ENCODE measurements around the gene ARL4D.
"Not testable (repeated sequence)": the region's sequence is repeated elsewhere in the genome, so short reads cannot be mapped to it uniquely, and the experiment has no call there.

Gene ARL4D

DNA sequence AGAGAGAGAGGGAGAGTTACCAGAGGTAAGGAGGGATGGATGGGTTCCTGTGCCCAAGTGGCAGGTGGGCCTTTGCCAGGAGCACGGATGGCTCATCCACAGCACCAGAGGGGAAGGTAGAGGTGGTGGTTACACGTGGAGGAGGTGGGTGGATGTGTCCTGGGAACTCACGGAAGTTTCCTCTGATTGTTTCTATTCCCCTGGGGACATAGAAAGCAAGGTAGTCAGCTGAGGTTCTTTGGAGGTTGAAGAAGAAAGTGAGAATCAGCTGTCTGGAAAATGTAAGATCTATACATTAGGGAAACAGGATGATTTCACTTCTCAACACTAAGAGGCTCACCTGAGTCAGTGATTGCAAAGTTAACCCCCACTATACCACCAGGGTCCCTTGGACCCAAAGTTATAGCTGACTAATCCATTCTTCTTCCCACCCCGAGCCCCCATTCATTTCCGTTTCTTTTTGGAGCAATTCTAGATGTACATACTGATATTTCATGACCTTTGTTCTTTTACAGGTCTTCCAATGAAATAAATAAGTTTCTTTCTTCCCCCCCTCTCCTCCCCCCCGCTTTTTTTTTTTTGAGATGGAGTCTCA, 27.5 kb upstream of the ARL4D start:
- no peak for DNase-seq

GRCh38 chr17:43372273-43372911, 26.4 kb upstream of the ARL4D start:
- DNase-seq, result no peak

DNA sequence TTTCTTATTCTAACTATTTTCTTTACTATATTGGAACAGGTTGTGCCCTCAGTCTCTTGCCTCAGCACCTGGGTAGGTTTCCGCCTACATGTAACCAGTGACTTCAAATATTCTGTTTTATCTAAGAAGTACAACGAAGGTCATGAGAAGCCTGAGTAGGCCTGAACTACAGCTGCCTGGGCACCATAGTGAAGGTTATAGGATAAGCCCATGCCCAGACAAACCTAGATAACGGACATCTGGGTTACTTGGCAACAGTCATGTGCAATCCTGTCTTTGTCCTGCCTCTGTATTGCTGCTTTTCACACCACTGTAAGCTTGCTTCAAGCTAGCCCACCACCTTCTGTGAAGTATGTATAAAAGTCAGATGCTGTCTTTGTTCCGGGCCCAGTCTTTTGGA, 25.4 kb upstream of the ARL4D start:
- DNase-seq, result no peak

DNA sequence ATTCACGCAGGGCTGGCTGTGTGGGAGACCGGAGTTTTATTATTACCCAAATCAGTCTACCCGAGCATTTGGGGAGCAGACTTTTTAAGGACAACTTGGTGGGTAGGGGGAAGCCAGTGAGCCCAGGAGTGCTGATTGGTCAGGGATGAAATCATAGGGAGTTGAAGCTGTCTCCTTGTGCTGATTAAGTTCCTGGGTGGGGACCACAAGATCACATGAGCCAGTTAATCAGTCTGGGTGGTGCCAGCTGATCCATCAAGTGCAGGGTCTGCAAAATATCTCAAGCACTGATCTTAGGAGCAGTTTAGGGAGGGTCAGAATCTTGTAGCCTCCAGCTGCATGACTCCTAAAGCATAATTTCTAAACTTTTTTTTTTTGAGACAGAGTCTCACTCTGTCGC, 22.9 kb upstream of the ARL4D start:
- DNase-seq, result not testable (repeated sequence)

DNA sequence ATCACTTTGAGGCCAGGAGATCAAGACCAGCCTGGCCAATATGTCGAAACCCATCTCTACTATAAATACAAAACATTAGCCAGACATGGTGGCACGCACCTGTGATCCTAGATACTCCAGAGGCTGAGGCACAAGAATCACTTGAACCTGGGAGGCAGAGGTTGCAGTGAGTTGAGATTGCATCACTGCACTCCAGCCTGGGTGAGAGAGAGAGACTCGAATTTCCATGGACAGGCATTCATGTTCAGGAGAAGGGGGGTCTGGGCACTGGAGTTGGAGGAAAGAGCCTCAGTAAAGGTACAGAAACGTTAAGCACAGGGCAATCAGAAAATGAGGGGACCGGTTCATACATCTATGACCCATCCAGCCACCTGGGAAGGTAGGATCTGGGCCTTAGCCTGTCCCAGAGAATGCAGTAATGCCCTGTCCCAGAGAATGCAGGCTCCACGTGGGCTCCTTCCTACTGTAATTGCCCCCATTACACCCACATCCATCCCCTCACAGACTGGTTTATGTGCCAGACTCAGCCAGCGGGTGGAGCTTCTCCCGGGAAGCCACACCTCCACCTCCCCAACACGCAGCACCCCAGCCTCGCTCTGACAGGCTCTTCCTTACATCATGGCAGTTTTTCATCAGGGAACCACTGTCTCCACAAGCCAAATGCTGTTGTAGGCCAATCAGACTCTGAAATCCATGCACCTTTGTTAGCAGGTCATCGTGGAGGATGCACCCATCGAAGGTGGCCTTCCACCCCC, 21.6 kb upstream of the ARL4D start:
- no peak for DNase-seq

DNA sequence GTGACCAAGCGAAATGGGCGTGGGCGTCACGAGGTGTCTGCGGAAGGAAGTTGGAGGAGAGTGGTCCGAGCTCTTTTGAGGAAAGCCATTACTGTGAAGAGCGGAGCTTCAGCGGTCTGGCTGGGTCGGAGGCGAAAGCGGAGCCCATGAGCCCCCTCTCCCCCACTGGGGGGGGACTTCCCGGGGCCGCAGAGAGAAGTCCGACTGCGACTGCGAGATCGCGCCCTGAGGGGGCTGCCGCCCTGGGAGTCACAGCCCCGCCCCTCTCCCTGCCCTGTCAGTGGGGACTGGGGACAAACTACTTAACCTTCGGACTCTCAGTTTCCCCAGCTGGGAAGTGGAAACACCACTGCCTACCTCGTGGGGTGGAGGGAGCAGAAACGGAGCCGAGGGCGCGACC, 20.0 kb upstream of the ARL4D start:
- DNase-seq, result no peak

DNA sequence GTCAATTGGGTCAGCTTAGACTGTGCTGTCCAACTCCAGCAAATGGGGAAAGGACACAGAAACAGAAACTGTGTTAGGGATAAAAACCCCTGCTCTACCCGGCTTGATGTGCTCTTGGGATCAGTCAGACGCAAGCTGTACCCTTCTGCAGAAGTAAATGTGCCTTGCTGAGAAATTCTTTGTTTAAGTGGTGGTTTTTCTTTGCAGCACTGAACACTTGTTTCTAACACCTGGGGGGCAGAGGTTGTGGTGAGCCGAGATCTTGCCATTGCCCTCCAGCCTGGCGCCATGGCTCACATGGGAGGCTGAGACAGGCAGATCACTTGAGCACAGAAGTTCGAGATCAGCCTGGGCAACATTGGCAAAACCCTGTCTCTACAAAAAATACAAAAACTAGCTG, 18.5 kb upstream of the ARL4D start:
- DNase-seq, result no peak

- DNase-seq, result no peak
Measured at GRCh38 chr17:43381204-43381603, 17.6 kb upstream of the ARL4D start.

DNA sequence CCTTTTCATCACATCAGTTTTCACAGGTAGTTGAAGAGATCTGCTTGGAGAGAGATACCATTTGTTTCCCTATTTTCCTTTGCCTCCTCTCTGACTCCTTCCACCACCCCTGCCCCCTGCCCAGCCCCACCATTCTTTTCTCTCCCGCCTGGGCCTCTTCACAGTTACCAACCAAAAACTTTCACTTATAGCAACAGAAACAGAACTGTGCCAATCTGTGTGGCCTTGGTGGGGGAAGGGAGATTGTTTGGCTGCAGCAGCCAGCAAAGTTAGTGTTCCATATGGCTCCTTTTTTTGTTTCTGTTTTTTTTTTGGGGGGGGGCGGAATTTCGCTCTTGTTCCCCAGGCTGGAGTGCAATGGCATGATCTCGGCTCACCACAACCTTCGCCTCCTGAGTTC, 17.2 kb upstream of the ARL4D start:
- DNase-seq, result no peak

GRCh38 chr17:43382776-43383175, 16.0 kb upstream of the ARL4D start:
- no peak for DNase-seq

DNA sequence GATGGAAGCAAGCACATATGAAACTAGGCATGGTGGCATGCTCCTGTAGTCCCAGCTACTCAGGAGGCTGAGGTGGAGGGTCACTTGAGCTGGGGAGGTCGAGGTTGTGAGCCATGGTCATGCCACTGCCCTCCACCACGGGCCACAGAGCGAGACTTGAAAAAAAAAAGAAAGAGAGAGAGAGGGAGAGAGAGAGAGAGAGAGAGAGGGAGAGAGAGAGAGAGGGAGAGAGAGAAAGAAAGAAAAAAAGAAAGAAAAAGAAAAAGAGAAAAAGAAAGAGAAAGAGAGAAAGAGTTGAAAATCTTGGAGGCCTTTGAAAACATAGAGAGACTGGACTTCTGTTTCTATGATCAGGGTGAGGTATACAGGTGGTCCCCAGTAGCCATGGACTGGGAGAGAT, 15.4 kb upstream of the ARL4D start:
- no peak for DNase-seq

GRCh38 chr17:43383826-43384475, 14.8 kb upstream of the ARL4D start:
- DNase-seq, result no peak

DNA sequence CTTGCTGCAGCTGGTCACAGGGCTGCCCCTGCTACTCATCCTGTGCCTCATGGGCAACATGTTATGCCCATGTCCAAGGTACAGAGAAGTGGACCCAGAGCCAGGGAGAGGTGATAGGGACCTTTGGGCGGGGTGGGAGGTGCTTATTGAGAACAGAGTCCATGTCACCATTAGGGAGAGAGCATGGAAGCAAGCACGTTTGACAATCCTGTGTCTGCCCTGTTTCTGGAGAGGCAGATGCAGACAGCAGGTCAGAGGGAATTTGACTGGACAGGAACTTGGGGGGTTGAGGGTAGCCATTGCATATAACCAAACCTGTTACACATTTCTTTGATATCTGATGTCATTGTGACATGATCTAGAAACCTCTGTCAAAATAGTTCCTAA, 14.3 kb upstream of the ARL4D start:
- no peak for DNase-seq

- DNase-seq, result no peak
Measured at GRCh38 chr17:43385046-43385831, 13.6 kb upstream of the ARL4D start.

DNA sequence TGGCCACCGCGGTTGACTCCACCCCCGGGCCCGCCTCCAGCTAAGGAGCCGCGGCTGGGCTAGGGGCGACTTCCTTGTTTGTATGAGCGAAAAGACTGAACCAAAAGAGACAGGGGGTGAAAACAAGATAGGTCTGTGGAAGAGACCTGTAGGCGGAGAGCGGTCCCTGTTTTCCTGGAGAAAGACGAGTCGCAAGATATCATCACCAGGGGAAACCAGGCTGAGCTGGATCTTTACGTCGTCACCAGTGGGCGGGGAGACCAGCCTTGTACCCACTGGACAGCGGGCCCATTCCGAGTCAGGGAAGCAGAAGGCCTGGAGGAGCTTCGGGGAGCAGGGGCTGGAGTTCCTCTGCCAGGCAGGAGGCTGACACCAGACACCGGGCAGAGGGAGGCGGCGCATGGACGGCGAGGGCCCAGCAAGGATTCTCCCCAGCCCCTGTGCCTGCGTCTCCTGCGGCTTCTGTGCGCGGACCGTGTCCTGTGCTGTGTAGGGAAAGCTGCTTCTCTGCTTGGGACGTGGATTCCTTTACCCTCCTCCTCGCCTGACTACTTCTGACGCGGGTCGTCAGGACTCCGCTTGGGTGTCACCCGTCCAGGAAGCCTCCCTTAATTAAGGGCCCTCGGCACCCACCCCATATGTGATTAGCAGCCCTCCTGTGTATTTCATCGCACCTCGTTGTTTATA, 10.3 kb upstream of the ARL4D start:
- peak; percentile 91 for DNase-seq

DNA sequence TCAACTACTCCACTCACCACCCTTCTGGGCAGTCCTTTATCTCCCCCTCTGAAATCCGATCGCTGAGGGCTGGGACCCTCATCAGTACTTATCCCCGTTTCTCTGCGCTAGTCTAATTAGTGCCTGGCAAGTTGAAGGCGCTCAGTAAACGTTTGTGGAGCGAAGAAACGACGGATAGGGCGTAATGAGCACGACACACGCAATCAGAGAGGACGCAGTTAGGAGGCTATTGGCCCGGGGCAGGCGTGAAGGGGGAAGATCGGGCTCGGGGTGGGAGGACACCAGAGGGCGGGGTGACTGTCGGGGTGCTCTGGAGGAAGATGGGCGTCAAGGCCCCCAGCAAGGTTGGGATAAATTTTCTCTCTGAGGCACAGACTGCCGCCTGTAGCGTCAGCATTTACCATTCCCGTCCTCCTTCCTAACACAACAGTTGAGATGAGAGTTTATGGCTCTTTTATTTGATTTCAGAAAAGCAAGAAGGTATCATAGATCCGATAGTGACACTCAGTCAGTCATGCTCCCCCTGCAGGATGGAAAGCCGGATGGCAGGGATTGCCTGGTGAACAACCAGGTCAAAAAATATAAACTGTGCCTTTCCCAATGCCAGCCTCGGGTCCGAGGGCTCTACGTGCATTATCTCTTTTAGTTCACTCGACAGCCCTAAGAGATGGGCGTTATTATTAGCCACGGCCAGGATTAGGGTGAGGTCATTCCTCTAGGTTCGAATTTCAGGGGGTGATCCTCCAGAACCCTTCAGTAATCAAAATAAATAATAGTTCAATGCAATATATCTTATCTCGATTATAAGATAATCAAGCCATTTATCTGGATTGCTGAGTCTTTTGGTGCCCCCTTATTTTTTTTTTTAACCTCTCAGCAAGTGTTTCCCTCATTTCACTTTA, 9.5 kb upstream of the ARL4D start:
- DNase-seq, result peak; percentile 85

DNA sequence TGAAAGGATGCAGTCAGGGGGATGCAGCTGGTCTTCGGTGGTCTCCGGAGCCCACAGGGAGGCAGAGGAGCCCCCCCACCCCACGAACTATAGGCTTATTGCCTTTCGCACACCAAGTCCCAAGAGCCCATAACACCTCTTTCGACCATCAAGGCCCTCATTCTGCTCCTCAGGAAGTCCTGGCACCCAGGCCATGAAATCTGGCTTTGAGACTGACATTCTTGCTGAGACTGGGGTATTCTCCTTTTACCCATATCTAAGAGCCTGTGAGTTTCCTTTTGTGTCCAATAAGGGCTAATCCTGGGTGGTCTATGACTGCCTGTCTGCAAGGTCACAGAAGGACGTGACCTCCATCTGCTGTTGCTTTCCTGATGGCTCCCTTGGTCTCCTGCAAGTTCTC, 6.4 kb upstream of the ARL4D start:
- no peak for DNase-seq

GRCh38 chr17:43393944-43394482, 4.8 kb upstream of the ARL4D start:
- DNase-seq, result peak; percentile 91

- DNase-seq, result not testable (repeated sequence)
Measured at GRCh38 chr17:43394696-43395095, 4.1 kb upstream of the ARL4D start.

- no peak for DNase-seq
Measured at GRCh38 chr17:43395165-43395564, 3.6 kb upstream of the ARL4D start.

DNA sequence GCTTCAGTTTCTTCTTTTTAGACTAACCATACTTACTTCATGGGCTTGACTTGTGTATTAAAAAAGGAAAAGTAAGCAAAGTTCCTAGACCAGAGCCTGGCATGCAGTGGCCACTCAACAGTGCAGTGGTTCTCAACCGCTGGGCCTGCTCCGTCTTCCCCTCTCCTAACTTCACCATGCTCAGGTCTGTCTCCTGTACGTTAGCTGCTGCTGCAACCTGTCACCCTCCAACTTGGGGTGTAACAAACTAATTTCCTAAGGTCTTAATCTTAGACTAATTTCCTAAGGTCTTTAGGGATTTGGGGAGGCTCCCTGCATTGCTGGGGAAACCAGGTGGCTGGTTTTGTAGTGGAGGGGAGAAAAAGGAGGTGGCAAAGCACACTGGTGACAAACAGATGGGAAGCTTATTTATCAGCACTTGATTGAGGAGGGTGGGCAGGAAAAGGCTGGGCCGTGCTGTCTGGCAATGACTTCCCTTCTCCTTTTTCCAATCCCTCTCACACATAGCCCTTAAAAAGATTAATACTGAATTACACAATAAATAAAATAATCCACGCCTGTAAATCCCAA, 2.2 kb upstream of the ARL4D start:
- DNase-seq, result no peak

Data from activated CD4-positive, alpha-beta T cell treated with anti-CD3 and anti-CD28 coated beads, Interleukin-10, Interleukin-2, amounts not matched to agents 100 ng/mL and 50 ng/mL, durations not matched to agents 16 hours and 8 hours (primary cell).